Measurements from ENCODE around the gene IQSEC3. TPM values are rescaled to one million over a fixed set of nuclear protein-coding genes. Genes with fewer than 3 reads are reported as not detected.

The IQSEC3 gene
- total and polyA plus RNA-seq, 2 of the 13 experiments (the other 11 are each of a cell fraction or from before 2014, with no cell fraction given): not detected

GRCh38 chr12:191541-191940 is 125.0 kb downstream of the IQSEC3 start:
- ChIA-PET CTCF (ENCODE audit: low intra/inter-chr PET ratio, low total read pairs) (no interaction called here), POLR2A (no interaction called here)
- in situ Hi-C loops (cut with HindIII; ENCODE audit: extremely low pct_ligation_motif_present, low pct_unique_long_range_greater_than_20kb): no loop called here
- DNase-seq (ENCODE audit: low spot score) (no peak), FAIRE-seq (no peak), ATAC-seq (no peak)
- TF ChIP-seq SNRNP70 (IDR thresholded peaks at IDR 0.05; ENCODE audit: low read depth, low read length) (no peak), GLI4 (CRISPR knock-in tag; IDR thresholded peaks at IDR 0.05; ENCODE audit: borderline replicate concordance) (no peak), CCAR2 (optimal IDR thresholded peaks at IDR 0.05; ENCODE audit: low read depth, low read length) (no peak), SRSF1 (optimal IDR thresholded peaks at IDR 0.05; ENCODE audit: low read depth, low read length) (no peak), ZNF484 (CRISPR knock-in tag; IDR thresholded peaks at IDR 0.05; ENCODE audit: borderline replicate concordance, low read depth) (no peak), JDP2 (CRISPR knock-in tag; IDR thresholded peaks at IDR 0.05; ENCODE audit: borderline replicate concordance) (no peak)
- Histone ChIP-seq H3K4me1 (ENCODE audit: insufficient read depth, low read length) (peaks cover 6% of the 10 kb centered on the region; the same call in 1 of the 2 replicates), H3K4me2 (ENCODE audit: low read depth, low read length) (no peak overlapping the region), H4K20me1 (ENCODE audit: insufficient read depth, low read length) (no peaks in the 10 kb centered on the region), H3K4me3 (replicated peaks in 1 of 3; ENCODE audit: insufficient read depth in 1 of 3, low read depth in 2 of 3, low read length in 3 of 3) (no peak overlapping the region), H3K9me3 (ENCODE audit: low read length) (no peaks in the 10 kb centered on the region), H3K79me2 (ENCODE audit: insufficient read depth, low read length) (no peaks in the 10 kb centered on the region), H2AFZ (ENCODE audit: low read length) (no peak overlapping the region), H3K9ac (ENCODE audit: insufficient read depth, low read depth, low read length) (no peak overlapping the region), H3K27ac (ENCODE audit: extremely low read length, insufficient read depth, low read length) (no peak overlapping the region), H3K36me3 (replicated peaks in 1 of 2; ENCODE audit: control insufficient read depth in 1 of 2, insufficient read depth in 2 of 2, low read length in 2 of 2) (no peaks in the 10 kb centered on the region), H3K27me3 (ENCODE audit: control insufficient read depth in 1 of 2, insufficient read depth in 2 of 2, low read length in 2 of 2) (no peaks in the 10 kb centered on the region; a peak in 3 of 5 replicates)
- no TSS peak for BruUV-seq (replicated peaks)
- intact Hi-C loops (cut with micrococcal nuclease; ENCODE audit: unreplicated experiment): no loop called here
- WGBS (ENCODE audit: low lambda C conversion rate): 69% methylated on average over 3 of the region's 3 CpGs

- no peaks in the 10 kb centered on the region for H3K9me3 ChIP-seq (ENCODE audit: low read length)
- in situ Hi-C loops (cut with HindIII; ENCODE audit: extremely low pct_ligation_motif_present, low pct_unique_long_range_greater_than_20kb): no loop called here
- H3K9ac ChIP-seq (ENCODE audit: insufficient read depth, low read depth, low read length): no peak overlapping the region
- ATAC-seq (no peak), FAIRE-seq (no peak), DNase-seq (ENCODE audit: low spot score) (no peak)
- no peaks in the 10 kb centered on the region for H3K36me3 ChIP-seq (replicated peaks in 1 of 2; ENCODE audit: control insufficient read depth in 1 of 2, insufficient read depth in 2 of 2, low read length in 2 of 2)
- H3K4me2 ChIP-seq (ENCODE audit: low read depth, low read length): no peak overlapping the region
- no peaks in the 10 kb centered on the region; a peak in 2 of 5 replicates for H3K27me3 ChIP-seq (ENCODE audit: control insufficient read depth in 1 of 2, insufficient read depth in 2 of 2, low read length in 2 of 2)
- TF ChIP-seq GATAD1 (CRISPR knock-in tag; IDR thresholded peaks at IDR 0.05) (no peak), CSRNP2 (CRISPR knock-in tag; conservative IDR thresholded peaks at IDR 0.05; ENCODE audit: low read depth) (no peak), HOXA7 (CRISPR knock-in tag; IDR thresholded peaks at IDR 0.05) (no peak)
- 74% methylated on average over 5 of the region's 10 CpGs for WGBS (ENCODE audit: low lambda C conversion rate)
- no peak overlapping the region for H2AFZ ChIP-seq (ENCODE audit: low read length)
- no peak overlapping the region for H3K4me3 ChIP-seq (replicated peaks in 1 of 3; ENCODE audit: insufficient read depth in 1 of 3, low read depth in 2 of 3, low read length in 3 of 3)
- no peaks in the 10 kb centered on the region for H4K20me1 ChIP-seq (ENCODE audit: insufficient read depth, low read length)
- no peaks in the 10 kb centered on the region for H3K79me2 ChIP-seq (ENCODE audit: insufficient read depth, low read length)
- BruUV-seq (replicated peaks): no TSS peak
- POLR2A ChIA-PET: no interaction called here
- intact Hi-C loops (cut with micrococcal nuclease; ENCODE audit: unreplicated experiment): no loop called here
- CTCF ChIA-PET (ENCODE audit: low intra/inter-chr PET ratio, low total read pairs): no interaction called here
- no peak overlapping the region for H3K27ac ChIP-seq (ENCODE audit: extremely low read length, insufficient read depth, low read length)
- peaks cover 6% of the 10 kb centered on the region; the same call in 1 of the 2 replicates for H3K4me1 ChIP-seq (ENCODE audit: insufficient read depth, low read length)
These were observed 126.7 kb downstream of the IQSEC3 start for GRCh38 chr12:193261-193660.
